WTC11 (cell line): ENCODE measurements around the gene FOXI2. TPM values are rescaled to one million over a fixed set of nuclear protein-coding genes. Genes with fewer than 3 reads are reported as not detected.

Experiments
- ATAC-seq: fragments of 200-7000 bp; cut with Tn5 transposase; 2 replicates; pipeline ENCODE4 v1.10.0; 2021; ENCODE audit warnings: mild to moderate bottlenecking, moderate library complexity
- CTCF ChIA-PET: fragments of 300-600 bp; sonication (Branson Sonifier 250); formaldehyde crosslinking; loops from one replicate; lab custom pipeline; 2021; ENCODE audit warnings: antibody characterized with exemption; lab: Charles Lee
- POLR2A ChIA-PET: fragments of 350-600 bp; sonication (Branson Sonifier 250); formaldehyde crosslinking; loops from one replicate; lab custom pipeline; 2021; ENCODE audit warnings: antibody characterized with exemption; lab: Charles Lee
- DNase-seq: peaks from one replicate; pipeline ENCODE4 v3.0.0; 2021; ENCODE audit warnings: low spot score
- H3K27ac Mint-ChIP-seq: 2 replicates; pipeline ENCODE4 v1.8.0; 2021; ENCODE audit warnings: mixed read lengths
- H3K27me3 Mint-ChIP-seq: 2 replicates; pipeline ENCODE4 v1.8.0; 2021; ENCODE audit warnings: low read depth, mild to moderate bottlenecking, moderate library complexity, mixed read lengths
- H3K36me3 Mint-ChIP-seq: 2 replicates; pipeline ENCODE4 v1.8.0; 2021; ENCODE audit warnings: mixed read lengths
- H3K4me1 Mint-ChIP-seq: 2 replicates; pipeline ENCODE4 v1.8.0; 2022; ENCODE audit warnings: mixed read lengths
- H3K4me3 Mint-ChIP-seq: 2 replicates; pipeline ENCODE4 v1.8.0; 2021; ENCODE audit warnings: mild to moderate bottlenecking, moderate library complexity, mixed read lengths
- H3K9me3 Mint-ChIP-seq: 2 replicates; pipeline ENCODE4 v1.8.0; 2021; ENCODE audit warnings: mixed read lengths
- ATF6 ChIP-seq: sonication (generic); formaldehyde crosslinking; IDR thresholded peaks from 2 replicates; pipeline ENCODE4 v1.8.1; 2023; ENCODE audit warnings: mild to moderate bottlenecking, missing genetic modification reagents
- CREB1 ChIP-seq: sonication (generic); formaldehyde crosslinking; IDR thresholded peaks from 2 replicates; pipeline ENCODE4 v1.8.0; 2023; ENCODE audit warnings: mild to moderate bottlenecking, missing genetic modification reagents
- CTCF ChIP-seq: fragments of 200-600 bp; IDR thresholded peaks from 2 replicates; pipeline ENCODE4 v1.8.0; 2022; ENCODE audit warnings: antibody characterized with exemption
- EMX1 ChIP-seq: fragments of 250-450 bp; sonication (Bioruptor Pico); IDR thresholded peaks from 2 replicates; pipeline ENCODE4 v1.8.0; 2021; ENCODE audit warnings: mild to moderate bottlenecking
- FOXJ3 ChIP-seq: sonication (generic); formaldehyde crosslinking; IDR thresholded peaks from 2 replicates; pipeline ENCODE4 v1.9.0; 2021; ENCODE audit warnings: missing genetic modification reagents, mild to moderate bottlenecking, borderline replicate concordance
- FOXK1 ChIP-seq: sonication (generic); formaldehyde crosslinking; IDR thresholded peaks from 2 replicates; pipeline ENCODE4 v1.8.0; 2022; ENCODE audit warnings: mild to moderate bottlenecking, moderate library complexity, missing genetic modification reagents
- GABPB1 ChIP-seq: sonication (generic); formaldehyde crosslinking; IDR thresholded peaks from 2 replicates; pipeline ENCODE4 v1.8.1; 2023; ENCODE audit warnings: mild to moderate bottlenecking, missing genetic modification reagents
- GRHL2 ChIP-seq: fragments of 250-450 bp; sonication (Bioruptor Pico); IDR thresholded peaks from 2 replicates; pipeline ENCODE4 v1.8.0; 2022; ENCODE audit warnings: mild to moderate bottlenecking, moderate library complexity; ENCODE audit not compliant: insufficient replicate concordance, severe bottlenecking
- HMGA2 ChIP-seq: fragments of 250-450 bp; sonication (Bioruptor Pico); IDR thresholded peaks from 2 replicates; pipeline ENCODE4 v1.4.0; 2021; ENCODE audit warnings: mild to moderate bottlenecking, moderate library complexity
- IRF1 ChIP-seq: sonication (generic); formaldehyde crosslinking; IDR thresholded peaks from 2 replicates; pipeline ENCODE4 v1.8.0; 2023; ENCODE audit warnings: missing genetic modification reagents
- KAT7 ChIP-seq: sonication (generic); formaldehyde crosslinking; IDR thresholded peaks from 2 replicates; pipeline ENCODE4 v1.8.1; 2023; ENCODE audit warnings: missing genetic modification reagents, mild to moderate bottlenecking, borderline replicate concordance
- MXD4 ChIP-seq: fragments of 250-450 bp; sonication (Bioruptor Pico); IDR thresholded peaks from 2 replicates; pipeline ENCODE4 v1.8.0; 2021; ENCODE audit warnings: mild to moderate bottlenecking, moderate library complexity, borderline replicate concordance
- NFATC4 ChIP-seq: fragments of 250-450 bp; sonication (Bioruptor Pico); IDR thresholded peaks from 2 replicates; pipeline ENCODE4 v1.9.0; 2021; ENCODE audit warnings: mild to moderate bottlenecking
- PRDM15 ChIP-seq: sonication (generic); formaldehyde crosslinking; IDR thresholded peaks from 2 replicates; pipeline ENCODE4 v1.8.0; 2022; ENCODE audit warnings: missing genetic modification reagents
- PREB ChIP-seq: sonication (generic); formaldehyde crosslinking; IDR thresholded peaks from 2 replicates; pipeline ENCODE4 v1.8.1; 2022; ENCODE audit warnings: mild to moderate bottlenecking, missing genetic modification reagents, moderate library complexity, borderline replicate concordance
- SOX15 ChIP-seq: fragments of 250-450 bp; sonication (Bioruptor Pico); IDR thresholded peaks from 2 replicates; pipeline ENCODE4 v1.9.0; 2021; ENCODE audit warnings: mild to moderate bottlenecking
- SP1 ChIP-seq: sonication (generic); formaldehyde crosslinking; conservative IDR thresholded peaks from 2 replicates; pipeline ENCODE4 v1.8.1; 2022; ENCODE audit warnings: missing genetic modification reagents
- ZBTB21 ChIP-seq: sonication (generic); formaldehyde crosslinking; IDR thresholded peaks from 2 replicates; pipeline ENCODE4 v1.8.1; 2023; ENCODE audit warnings: mild to moderate bottlenecking, missing genetic modification reagents, borderline replicate concordance
- ZBTB43 ChIP-seq: sonication (generic); formaldehyde crosslinking; IDR thresholded peaks from 2 replicates; pipeline ENCODE4 v1.8.1; 2023; ENCODE audit warnings: mild to moderate bottlenecking, missing genetic modification reagents
- ZNF138 ChIP-seq: sonication (generic); formaldehyde crosslinking; conservative IDR thresholded peaks from 2 replicates; pipeline ENCODE4 v1.8.1; 2022; ENCODE audit warnings: mild to moderate bottlenecking, moderate library complexity, missing genetic modification reagents
- ZNF281 ChIP-seq: sonication (generic); formaldehyde crosslinking; IDR thresholded peaks from 2 replicates; pipeline ENCODE4 v1.8.0; 2023; ENCODE audit warnings: mild to moderate bottlenecking, missing genetic modification reagents
- total RNA-seq: library from RNA; stranded (reverse); gene quantifications from 3 replicates; pipeline ENCODE4 v1.2.3, GENCODE V29; 2021

Gene FOXI2
- total RNA-seq, 1 experiment from 2014 or later: 1.7 TPM

- Mint-ChIP-seq H3K4me3 (no peak overlapping the region), H3K9me3 (0 out of 2 replicates have a peak, but pooled peaks cover 9% of the 10 kb centered on the region), H3K4me1 (peaks cover 33% of the 10 kb centered on the region), H3K36me3 (no peaks in the 10 kb centered on the region), H3K27ac (no peak overlapping the region; the same call in 1 of the 2 replicates), H3K27me3 (no peaks in the 10 kb centered on the region)
- TF ChIP-seq NFATC4 (CRISPR knock-in tag) (no peak), ATF6 (CRISPR knock-in tag) (no peak), SP1 (0 out of 2 replicates have a peak, but pooled peaks have one; percentile 27), CTCF (peak; percentile 79), ZNF138 (no peak), MXD4 (CRISPR knock-in tag) (no peak), EMX1 (CRISPR knock-in tag) (no peak)
- ChIA-PET CTCF (interaction anchor here (0.5 to 3.9 kb wide), 26 partner anchors 9 to 1044 kb away, joined by 3 to 47 read pairs (median 4); no protein-coding TSS in a partner anchor), POLR2A (interaction anchor here (1.9 kb wide), 1 partner anchor 14 kb away, joined by 5 read pairs; no protein-coding TSS in a partner anchor)
- ATAC-seq: peak; percentile 90
- DNase-seq: peak; percentile 93
Measured at GRCh38 chr10:127694580-127695193, 42.3 kb upstream of the FOXI2 start.

- H3K4me3 Mint-ChIP-seq: 0 out of 2 replicates have a peak overlapping the region, but pooled peaks have one; percentile 11
- H3K27me3 Mint-ChIP-seq: no peaks in the 10 kb centered on the region
- peak overlapping the region; percentile 12 for H3K27ac Mint-ChIP-seq
- DNase-seq: peak; percentile 21
- POLR2A ChIA-PET: interaction anchor here (1.9 kb wide), 1 partner anchor 15 kb away, joined by 5 read pairs; no protein-coding TSS in a partner anchor
- H3K4me1 Mint-ChIP-seq: peaks cover 27% of the 10 kb centered on the region
- H3K9me3 Mint-ChIP-seq: 0 out of 2 replicates have a peak, but pooled peaks cover 9% of the 10 kb centered on the region
- no peaks in the 10 kb centered on the region for H3K36me3 Mint-ChIP-seq
- ATAC-seq: peak; percentile 75
- CTCF ChIA-PET: interaction anchor here (0.5 to 3.9 kb wide), 17 partner anchors 10 to 374 kb away, joined by 3 to 47 read pairs (median 4); no protein-coding TSS in a partner anchor
- no peak for TF ChIP-seq HMGA2 (CRISPR knock-in tag)
- TF ChIP-seq ZNF281 (CRISPR knock-in tag): no peak
- TF ChIP-seq FOXK1: no peak
- TF ChIP-seq GABPB1 (CRISPR knock-in tag): no peak
- TF ChIP-seq SOX15 (CRISPR knock-in tag): no peak
- no peak for TF ChIP-seq ZBTB43 (CRISPR knock-in tag)
- no peak for TF ChIP-seq EMX1 (CRISPR knock-in tag)
- no peak for TF ChIP-seq CREB1 (CRISPR knock-in tag)
- TF ChIP-seq KAT7 (CRISPR knock-in tag): no peak
- no peak for TF ChIP-seq ZBTB21 (CRISPR knock-in tag)
- TF ChIP-seq IRF1 (CRISPR knock-in tag): no peak
- TF ChIP-seq GRHL2 (CRISPR knock-in tag): no peak
- TF ChIP-seq PREB (CRISPR knock-in tag): no peak
- no peak for TF ChIP-seq FOXJ3 (CRISPR knock-in tag)
- no peak for TF ChIP-seq PRDM15 (CRISPR knock-in tag)
Measured at GRCh38 chr10:127695431-127695830, 41.6 kb upstream of the FOXI2 start.
